ENCODE measurements around the gene AKAP7. TPM values are rescaled to one million over a fixed set of nuclear protein-coding genes. Genes with fewer than 3 reads are reported as not detected.

Gene AKAP7
- polyA plus RNA-seq, 1 donor from 2014 or later = 1.6 TPM

DNA sequence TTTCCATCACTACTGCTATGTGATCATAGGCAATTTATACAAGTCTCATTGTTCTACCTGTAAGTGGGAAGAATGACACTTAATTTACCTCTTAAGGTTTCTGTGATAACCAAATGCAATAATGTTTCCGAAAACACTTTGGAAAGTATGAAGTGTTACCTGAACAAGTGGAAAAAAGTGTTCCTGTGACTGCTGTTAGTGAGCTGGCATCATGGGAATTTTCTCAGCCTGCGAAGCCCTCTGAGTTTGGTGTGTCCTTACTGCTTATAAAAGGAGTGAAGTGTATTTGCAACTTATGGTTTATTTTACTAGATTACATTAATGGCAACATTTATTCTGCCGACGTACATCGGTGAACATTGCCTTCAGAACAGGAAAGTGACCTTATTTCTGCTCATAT, 133.0 kb downstream of the AKAP7 start:
- no peaks in the 10 kb centered on the region for H3K27me3 ChIP-seq (ENCODE audit: insufficient read depth, low read depth, low read length)

DNA sequence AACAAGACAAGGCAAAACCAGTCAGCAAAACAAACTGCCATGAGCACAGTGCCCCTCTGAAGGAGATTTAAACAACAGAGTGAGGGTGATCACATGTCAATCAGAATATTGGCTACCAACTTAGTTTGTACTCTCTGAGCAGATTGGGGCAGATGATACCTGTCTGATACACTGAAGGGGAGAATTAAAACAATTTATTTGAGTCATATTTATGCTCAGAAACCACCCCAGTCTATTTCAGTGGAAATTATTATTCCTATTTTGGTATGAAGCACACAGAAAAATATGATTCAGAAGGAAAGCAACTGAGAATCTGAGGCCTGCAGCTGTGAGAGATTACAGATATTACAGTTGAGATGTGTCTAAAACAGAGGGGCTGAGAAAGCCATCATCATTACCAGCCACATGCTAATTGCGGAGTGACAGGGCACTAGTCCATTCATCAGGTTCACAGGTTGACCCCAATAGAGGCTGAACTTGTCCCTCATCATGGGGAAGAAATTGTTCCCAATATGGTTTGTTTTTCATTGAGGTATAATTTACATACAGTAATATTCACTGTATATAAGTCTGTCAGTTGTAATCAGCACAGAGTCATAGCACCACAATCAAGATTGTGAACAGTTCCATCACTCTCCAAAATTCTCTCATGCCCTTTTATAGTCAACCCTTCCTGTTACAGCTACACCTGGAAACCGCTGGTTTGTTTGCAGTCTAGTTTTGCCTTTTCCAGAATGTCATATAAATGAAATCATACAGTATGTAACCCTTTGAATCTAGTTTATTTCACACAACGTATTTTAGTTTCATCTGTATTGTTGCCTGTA, 134.5 kb downstream of the AKAP7 start:
- Histone ChIP-seq H3K4me3 (ENCODE audit: low read length) (no peak overlapping the region), H3F3A (ENCODE audit: insufficient read depth, low read length, poor library complexity, severe bottlenecking) (no peaks in the 10 kb centered on the region), H3K27ac (ENCODE audit: low read length) (no peak overlapping the region), H3K4me2 (ENCODE audit: low read length) (no peak overlapping the region), H3K9ac (ENCODE audit: low read length) (no peak overlapping the region), H3K9me3 (ENCODE audit: low read length) (no peaks in the 10 kb centered on the region), H4K20me1 (ENCODE audit: insufficient read depth) (no peaks in the 10 kb centered on the region), H3K79me2 (replicated peaks; ENCODE audit: insufficient read depth, low read length) (no peaks in the 10 kb centered on the region), H2AFZ (ENCODE audit: low read depth, low read length) (no peak overlapping the region), H3K9me2 (ENCODE audit: insufficient read depth, low read length) (no peaks in the 10 kb centered on the region), H3K36me3 (ENCODE audit: insufficient read depth, low read length) (no peaks in the 10 kb centered on the region), H3K27me3 (ENCODE audit: insufficient read depth, low read depth, low read length) (no peaks in the 10 kb centered on the region)
- no peak for TF ChIP-seq POLR2AphosphoS5 (IDR thresholded peaks at IDR 0.05)
- TF ChIP-seq SMC3 (conservative IDR thresholded peaks at IDR 0.05; ENCODE audit: poor library complexity) = no peak
- TF ChIP-seq, protein P1, sequence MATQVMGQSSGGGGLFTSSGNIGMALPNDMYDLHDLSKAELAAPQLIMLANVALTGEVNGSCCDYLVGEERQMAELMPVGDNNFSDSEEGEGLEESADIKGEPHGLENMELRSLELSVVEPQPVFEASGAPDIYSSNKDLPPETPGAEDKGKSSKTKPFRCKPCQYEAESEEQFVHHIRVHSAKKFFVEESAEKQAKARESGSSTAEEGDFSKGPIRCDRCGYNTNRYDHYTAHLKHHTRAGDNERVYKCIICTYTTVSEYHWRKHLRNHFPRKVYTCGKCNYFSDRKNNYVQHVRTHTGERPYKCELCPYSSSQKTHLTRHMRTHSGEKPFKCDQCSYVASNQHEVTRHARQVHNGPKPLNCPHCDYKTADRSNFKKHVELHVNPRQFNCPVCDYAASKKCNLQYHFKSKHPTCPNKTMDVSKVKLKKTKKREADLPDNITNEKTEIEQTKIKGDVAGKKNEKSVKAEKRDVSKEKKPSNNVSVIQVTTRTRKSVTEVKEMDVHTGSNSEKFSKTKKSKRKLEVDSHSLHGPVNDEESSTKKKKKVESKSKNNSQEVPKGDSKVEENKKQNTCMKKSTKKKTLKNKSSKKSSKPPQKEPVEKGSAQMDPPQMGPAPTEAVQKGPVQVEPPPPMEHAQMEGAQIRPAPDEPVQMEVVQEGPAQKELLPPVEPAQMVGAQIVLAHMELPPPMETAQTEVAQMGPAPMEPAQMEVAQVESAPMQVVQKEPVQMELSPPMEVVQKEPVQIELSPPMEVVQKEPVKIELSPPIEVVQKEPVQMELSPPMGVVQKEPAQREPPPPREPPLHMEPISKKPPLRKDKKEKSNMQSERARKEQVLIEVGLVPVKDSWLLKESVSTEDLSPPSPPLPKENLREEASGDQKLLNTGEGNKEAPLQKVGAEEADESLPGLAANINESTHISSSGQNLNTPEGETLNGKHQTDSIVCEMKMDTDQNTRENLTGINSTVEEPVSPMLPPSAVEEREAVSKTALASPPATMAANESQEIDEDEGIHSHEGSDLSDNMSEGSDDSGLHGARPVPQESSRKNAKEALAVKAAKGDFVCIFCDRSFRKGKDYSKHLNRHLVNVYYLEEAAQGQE (IDR thresholded peaks at IDR 0.05; ENCODE audit: borderline replicate concordance) = no peak
- TF ChIP-seq EZH2 (IDR thresholded peaks at IDR 0.05; ENCODE audit: borderline replicate concordance, insufficient read depth, low read length, poor library complexity, severe bottlenecking) = no peak
- no peak for TF ChIP-seq EP300 (conservative IDR thresholded peaks at IDR 0.05; ENCODE audit: poor library complexity, severe bottlenecking)

More for the DNA sequence above, 133.0 kb downstream of the AKAP7 start:
- Histone ChIP-seq H2AFZ (ENCODE audit: low read depth, low read length) (no peak overlapping the region), H3K9me2 (ENCODE audit: insufficient read depth, low read length) (no peaks in the 10 kb centered on the region), H3K27ac (ENCODE audit: low read length) (no peak overlapping the region), H3K9me3 (ENCODE audit: low read length) (no peaks in the 10 kb centered on the region), H3F3A (ENCODE audit: insufficient read depth, low read length, poor library complexity, severe bottlenecking) (no peaks in the 10 kb centered on the region), H3K4me3 (ENCODE audit: low read length) (no peak overlapping the region), H4K20me1 (ENCODE audit: insufficient read depth) (no peaks in the 10 kb centered on the region), H3K79me2 (replicated peaks; ENCODE audit: insufficient read depth, low read length) (no peaks in the 10 kb centered on the region), H3K9ac (ENCODE audit: low read length) (no peak overlapping the region), H3K36me3 (ENCODE audit: insufficient read depth, low read length) (no peaks in the 10 kb centered on the region), H3K4me2 (ENCODE audit: low read length) (no peak overlapping the region)
- no peak for TF ChIP-seq EZH2 (IDR thresholded peaks at IDR 0.05; ENCODE audit: borderline replicate concordance, insufficient read depth, low read length, poor library complexity, severe bottlenecking)
- TF ChIP-seq EP300 (conservative IDR thresholded peaks at IDR 0.05; ENCODE audit: poor library complexity, severe bottlenecking) = no peak
- TF ChIP-seq, protein P2, sequence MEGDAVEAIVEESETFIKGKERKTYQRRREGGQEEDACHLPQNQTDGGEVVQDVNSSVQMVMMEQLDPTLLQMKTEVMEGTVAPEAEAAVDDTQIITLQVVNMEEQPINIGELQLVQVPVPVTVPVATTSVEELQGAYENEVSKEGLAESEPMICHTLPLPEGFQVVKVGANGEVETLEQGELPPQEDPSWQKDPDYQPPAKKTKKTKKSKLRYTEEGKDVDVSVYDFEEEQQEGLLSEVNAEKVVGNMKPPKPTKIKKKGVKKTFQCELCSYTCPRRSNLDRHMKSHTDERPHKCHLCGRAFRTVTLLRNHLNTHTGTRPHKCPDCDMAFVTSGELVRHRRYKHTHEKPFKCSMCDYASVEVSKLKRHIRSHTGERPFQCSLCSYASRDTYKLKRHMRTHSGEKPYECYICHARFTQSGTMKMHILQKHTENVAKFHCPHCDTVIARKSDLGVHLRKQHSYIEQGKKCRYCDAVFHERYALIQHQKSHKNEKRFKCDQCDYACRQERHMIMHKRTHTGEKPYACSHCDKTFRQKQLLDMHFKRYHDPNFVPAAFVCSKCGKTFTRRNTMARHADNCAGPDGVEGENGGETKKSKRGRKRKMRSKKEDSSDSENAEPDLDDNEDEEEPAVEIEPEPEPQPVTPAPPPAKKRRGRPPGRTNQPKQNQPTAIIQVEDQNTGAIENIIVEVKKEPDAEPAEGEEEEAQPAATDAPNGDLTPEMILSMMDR (IDR thresholded peaks at IDR 0.05; ENCODE audit: poor library complexity, severe bottlenecking) = no peak
- TF ChIP-seq, protein P1 (IDR thresholded peaks at IDR 0.05; ENCODE audit: borderline replicate concordance) = no peak

All from neural cell (in vitro differentiated cells).